GM19395 (cell line): ENCODE data around the gene CCSER2.
"Not testable (repeated sequence)": the region's sequence is repeated elsewhere in the genome, so short reads cannot be mapped to it uniquely, and the experiment has no call there.

Experiments
- ATAC-seq: cut with Tn5 transposase; IDR thresholded peaks from one replicate; pipeline ENCODE4 v1.9.1; 2021; ENCODE audit warnings: mild to moderate bottlenecking, moderate library complexity; ENCODE audit not compliant: unreplicated experiment

Gene CCSER2

GRCh38 chr10:84390364-84390763 is 62.0 kb downstream of the CCSER2 start:
- ATAC-seq = no peak

GRCh38 chr10:84391326-84391725 is 62.9 kb downstream of the CCSER2 start:
- ATAC-seq = no peak

GRCh38 chr10:84392181-84392580 is 63.8 kb downstream of the CCSER2 start:
- no peak for ATAC-seq

- ATAC-seq = no peak
Observed at GRCh38 chr10:84395581-84395980, 67.2 kb downstream of the CCSER2 start.

GRCh38 chr10:84397735-84398144 is 69.4 kb downstream of the CCSER2 start:
- ATAC-seq = no peak

GRCh38 chr10:84398696-84399095 is 70.3 kb downstream of the CCSER2 start:
- no peak for ATAC-seq

GRCh38 chr10:84401854-84402611 is 73.6 kb downstream of the CCSER2 start:
- ATAC-seq = no peak

- ATAC-seq = no peak
Observed at GRCh38 chr10:84404783-84405182, 76.4 kb downstream of the CCSER2 start.

GRCh38 chr10:84405662-84406061 is 77.3 kb downstream of the CCSER2 start:
- no peak for ATAC-seq

GRCh38 chr10:84406561-84406960 is 78.2 kb downstream of the CCSER2 start:
- ATAC-seq = no peak

- no peak for ATAC-seq
Observed at GRCh38 chr10:84407388-84408049, 79.1 kb downstream of the CCSER2 start.

GRCh38 chr10:84412482-84412881 is 84.1 kb downstream of the CCSER2 start:
- ATAC-seq = no peak

GRCh38 chr10:84414110-84414509 is 85.7 kb downstream of the CCSER2 start:
- ATAC-seq = not testable (repeated sequence)

- no peak for ATAC-seq
Observed at GRCh38 chr10:84415539-84416244, 87.3 kb downstream of the CCSER2 start.

- no peak for ATAC-seq
Observed at GRCh38 chr10:84416245-84416555, 87.8 kb downstream of the CCSER2 start.

- ATAC-seq = no peak
Observed at GRCh38 chr10:84423719-84424118, 95.3 kb downstream of the CCSER2 start.

- peak; percentile 66 for ATAC-seq
Observed at GRCh38 chr10:84424731-84425167, 96.4 kb downstream of the CCSER2 start.

- no peak for ATAC-seq
Observed at GRCh38 chr10:84427903-84428650, 99.7 kb downstream of the CCSER2 start.

- no peak for ATAC-seq
Observed at GRCh38 chr10:84428711-84429110, 100.3 kb downstream of the CCSER2 start.

GRCh38 chr10:84429926-84430520 is 101.6 kb downstream of the CCSER2 start:
- ATAC-seq = peak; percentile 96

GRCh38 chr10:84432891-84433290 is 104.5 kb downstream of the CCSER2 start:
- ATAC-seq = no peak
